OCI-LY1 (cell line): Measurements from ENCODE around the gene TRIO.

Source experiments
- H2AFZ ChIP-seq: fragments of 200-600 bp; sonication (generic), shearing (Covaris generic); 2 replicates; pipeline ENCODE4 v1.6.0; 2014; ENCODE audit warnings: antibody characterized with exemption, mild to moderate bottlenecking, low read length
- H3F3A ChIP-seq: fragments of 200-600 bp; sonication (generic), shearing (Covaris generic); 2 replicates; pipeline ENCODE4 v1.6.0; 2014; ENCODE audit warnings: mild to moderate bottlenecking, antibody characterized with exemption, low read length, moderate library complexity; ENCODE audit not compliant: insufficient read depth
- H3K27ac ChIP-seq: fragments of 200-600 bp; sonication (generic); 2 replicates; pipeline ENCODE4 v1.5.1; 2014; ENCODE audit warnings: low read length, mixed run types, mild to moderate bottlenecking, low read depth; ENCODE audit not compliant: poor library complexity, severe bottlenecking
- H3K27me3 ChIP-seq: fragments of 200-600 bp; sonication (generic); 2 replicates; pipeline ENCODE4 v1.6.0; 2014; ENCODE audit warnings: antibody characterized with exemption, mild to moderate bottlenecking, low read length, moderate library complexity; ENCODE audit not compliant: insufficient read depth
- H3K36me3 ChIP-seq: fragments of 200-600 bp; sonication (generic); 2 replicates; pipeline ENCODE4 v1.6.1; 2014; ENCODE audit warnings: mild to moderate bottlenecking, antibody characterized with exemption, low read length, moderate library complexity, mixed read lengths; ENCODE audit not compliant: insufficient read depth
- H3K4me1 ChIP-seq: fragments of 200-600 bp; sonication (generic); 2 replicates; pipeline ENCODE4 v1.5.1; 2014; ENCODE audit warnings: mild to moderate bottlenecking, low read length, moderate library complexity; ENCODE audit not compliant: insufficient read depth, severe bottlenecking
- H3K4me2 ChIP-seq: fragments of 200-600 bp; sonication (generic), shearing (Covaris generic); 2 replicates; pipeline ENCODE4 v1.6.1; 2014; ENCODE audit warnings: low read length
- H3K4me3 ChIP-seq: fragments of 200-600 bp; sonication (generic); 2 replicates; pipeline ENCODE4 v1.5.1; 2014; ENCODE audit warnings: low read length, low read depth, mild to moderate bottlenecking, mixed read lengths; ENCODE audit not compliant: poor library complexity, severe bottlenecking
- H3K79me2 ChIP-seq: fragments of 200-600 bp; shearing (Covaris generic); 2 replicates; pipeline ENCODE4 v1.6.1; 2016; ENCODE audit warnings: mixed run types, low read length, mixed read lengths; ENCODE audit not compliant: insufficient read depth
- H3K9ac ChIP-seq: fragments of 200-600 bp; sonication (generic), shearing (Covaris generic); 2 replicates; pipeline ENCODE4 v1.6.1; 2014; ENCODE audit warnings: mild to moderate bottlenecking, low read length, mixed read lengths
- H3K9me2 ChIP-seq: fragments of 200-600 bp; sonication (generic), shearing (Covaris generic); 2 replicates; pipeline ENCODE4 v1.6.1; 2014; ENCODE audit warnings: low read depth, mild to moderate bottlenecking, low read length, mixed read lengths
- H3K9me3 ChIP-seq: fragments of 200-600 bp; shearing (Covaris generic); 2 replicates; pipeline ENCODE4 v1.6.1; 2014; ENCODE audit warnings: low read length, mixed read lengths
- H4K20me1 ChIP-seq: fragments of 200-600 bp; sonication (generic), shearing (Covaris generic); 2 replicates; pipeline ENCODE4 v1.6.0; 2016; ENCODE audit warnings: mild to moderate bottlenecking, low read length; ENCODE audit not compliant: insufficient read depth
- CTCF ChIP-seq: fragments of 200-600 bp; sonication (generic), shearing (Covaris generic); IDR thresholded peaks from 2 replicates; pipeline ENCODE4 v1.5.1; 2017; ENCODE audit warnings: mild to moderate bottlenecking, antibody characterized with exemption, low read length, moderate library complexity, mixed read lengths
- EZH2 ChIP-seq: fragments of 200-600 bp; sonication (generic), shearing (Covaris generic); IDR thresholded peaks from 2 replicates; pipeline ENCODE4 v1.8.0; 2017; ENCODE audit warnings: borderline replicate concordance, mixed run types, mild to moderate bottlenecking, antibody characterized with exemption, low read length, moderate library complexity, mixed read lengths

TRIO gene

GRCh38 chr5:14504816-14505215, 361.7 kb downstream of the TRIO start:
- Histone ChIP-seq H3K9me2 (no peaks in the 10 kb centered on the region), H4K20me1 (no peaks in the 10 kb centered on the region), H3K4me1 (no peaks in the 10 kb centered on the region), H2AFZ (no peak overlapping the region), H3K79me2 (no peaks in the 10 kb centered on the region), H3K27ac (no peak overlapping the region), H3K27me3 (no peaks in the 10 kb centered on the region), H3K4me2 (no peak overlapping the region), H3F3A (no peaks in the 10 kb centered on the region), H3K4me3 (no peak overlapping the region), H3K9me3 (no peaks in the 10 kb centered on the region), H3K9ac (no peak overlapping the region), H3K36me3 (no peaks in the 10 kb centered on the region)
- TF ChIP-seq EZH2 (no peak), CTCF (no peak)

- TF ChIP-seq EZH2 (no peak), CTCF (peak; percentile 14; the same call in 1 of the 2 replicates)
- Histone ChIP-seq H3K36me3 (no peaks in the 10 kb centered on the region), H2AFZ (no peak overlapping the region)
Observed at GRCh38 chr5:14505310-14506139, 362.4 kb downstream of the TRIO start.

GRCh38 chr5:14506140-14506538, 363.0 kb downstream of the TRIO start:
- no peaks in the 10 kb centered on the region for H3K9me3 ChIP-seq
- H3F3A ChIP-seq, result no peaks in the 10 kb centered on the region
- H4K20me1 ChIP-seq, result no peaks in the 10 kb centered on the region
- H3K4me2 ChIP-seq, result no peak overlapping the region
- no peak overlapping the region for H3K9ac ChIP-seq
- H3K27ac ChIP-seq, result no peak overlapping the region
- no peaks in the 10 kb centered on the region for H3K27me3 ChIP-seq
- H3K4me3 ChIP-seq, result no peak overlapping the region
- no peaks in the 10 kb centered on the region for H3K79me2 ChIP-seq
- TF ChIP-seq EZH2 (no peak), CTCF (no peak)
- no peak overlapping the region for H2AFZ ChIP-seq
- no peaks in the 10 kb centered on the region for H3K36me3 ChIP-seq
- no peaks in the 10 kb centered on the region for H3K4me1 ChIP-seq
- H3K9me2 ChIP-seq, result no peaks in the 10 kb centered on the region

More at GRCh38 chr5:14505310-14506139, 362.4 kb downstream of the TRIO start:
- H3K9me2 ChIP-seq, result no peaks in the 10 kb centered on the region
- H3K27ac ChIP-seq, result no peak overlapping the region
- H3F3A ChIP-seq, result no peaks in the 10 kb centered on the region
- no peak overlapping the region for H3K4me3 ChIP-seq
- no peak overlapping the region for H3K9ac ChIP-seq
- H4K20me1 ChIP-seq, result no peaks in the 10 kb centered on the region
- H3K4me2 ChIP-seq, result no peak overlapping the region
- H3K4me1 ChIP-seq, result no peaks in the 10 kb centered on the region
- H3K27me3 ChIP-seq, result no peaks in the 10 kb centered on the region
- no peaks in the 10 kb centered on the region for H3K79me2 ChIP-seq
- no peaks in the 10 kb centered on the region for H3K9me3 ChIP-seq
